HG03280 (cell line): ENCODE data around the gene EIF2S2.

Source experiments
- ATAC-seq: cut with Tn5 transposase; IDR thresholded peaks from one replicate; pipeline ENCODE4 v1.9.1; 2021; ENCODE audit warnings: mild to moderate bottlenecking, moderate library complexity; ENCODE audit not compliant: unreplicated experiment

Gene EIF2S2

DNA sequence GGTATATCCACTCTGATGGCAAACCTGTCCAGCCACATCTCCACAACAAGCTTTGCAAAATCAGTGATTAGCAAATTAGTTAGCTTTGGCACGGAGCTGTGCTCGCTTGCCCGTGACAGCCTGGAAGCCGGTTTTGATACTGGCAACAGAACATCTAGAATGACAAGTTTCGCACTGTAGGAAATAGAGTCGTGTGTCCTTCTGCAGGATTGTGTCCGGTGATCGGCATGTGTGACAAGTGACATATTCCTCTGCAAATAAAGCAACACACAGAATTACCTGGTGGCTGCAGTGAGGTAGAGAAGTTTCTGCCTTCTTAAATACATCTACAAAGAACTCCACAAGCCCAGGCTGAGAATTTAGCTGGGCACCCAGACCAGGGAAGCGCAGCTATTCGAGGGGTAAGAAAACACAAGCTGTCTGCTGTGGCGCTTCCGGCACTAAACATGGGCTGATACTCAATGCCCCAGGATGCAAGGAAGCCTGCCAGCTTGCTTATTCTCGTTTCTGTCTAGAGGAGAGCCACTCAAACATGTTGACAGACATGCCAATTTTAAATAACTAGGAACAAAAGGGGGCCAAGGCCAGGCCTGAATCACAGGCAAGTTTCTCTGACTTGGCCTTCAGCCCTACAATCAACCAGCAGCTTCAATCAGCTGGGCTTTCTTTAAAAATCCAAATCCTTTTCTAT lies 22.2 kb downstream of the EIF2S2 start:
- no peak for ATAC-seq

DNA sequence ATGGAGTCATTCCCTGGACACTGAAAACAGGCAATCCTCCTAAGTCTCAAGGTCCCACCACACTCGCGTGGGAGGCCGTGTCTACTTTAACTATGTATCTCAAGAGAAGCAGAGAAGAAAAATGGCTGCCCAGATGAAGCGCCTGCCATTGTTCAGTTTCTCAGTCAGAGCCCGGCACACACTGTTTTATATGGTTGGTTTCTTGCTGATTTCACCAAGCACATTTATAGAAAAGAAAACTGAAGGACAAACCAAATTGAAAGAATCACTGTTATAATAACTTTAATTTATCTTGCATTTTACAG lies 22.9 kb downstream of the EIF2S2 start:
- ATAC-seq = no peak

DNA sequence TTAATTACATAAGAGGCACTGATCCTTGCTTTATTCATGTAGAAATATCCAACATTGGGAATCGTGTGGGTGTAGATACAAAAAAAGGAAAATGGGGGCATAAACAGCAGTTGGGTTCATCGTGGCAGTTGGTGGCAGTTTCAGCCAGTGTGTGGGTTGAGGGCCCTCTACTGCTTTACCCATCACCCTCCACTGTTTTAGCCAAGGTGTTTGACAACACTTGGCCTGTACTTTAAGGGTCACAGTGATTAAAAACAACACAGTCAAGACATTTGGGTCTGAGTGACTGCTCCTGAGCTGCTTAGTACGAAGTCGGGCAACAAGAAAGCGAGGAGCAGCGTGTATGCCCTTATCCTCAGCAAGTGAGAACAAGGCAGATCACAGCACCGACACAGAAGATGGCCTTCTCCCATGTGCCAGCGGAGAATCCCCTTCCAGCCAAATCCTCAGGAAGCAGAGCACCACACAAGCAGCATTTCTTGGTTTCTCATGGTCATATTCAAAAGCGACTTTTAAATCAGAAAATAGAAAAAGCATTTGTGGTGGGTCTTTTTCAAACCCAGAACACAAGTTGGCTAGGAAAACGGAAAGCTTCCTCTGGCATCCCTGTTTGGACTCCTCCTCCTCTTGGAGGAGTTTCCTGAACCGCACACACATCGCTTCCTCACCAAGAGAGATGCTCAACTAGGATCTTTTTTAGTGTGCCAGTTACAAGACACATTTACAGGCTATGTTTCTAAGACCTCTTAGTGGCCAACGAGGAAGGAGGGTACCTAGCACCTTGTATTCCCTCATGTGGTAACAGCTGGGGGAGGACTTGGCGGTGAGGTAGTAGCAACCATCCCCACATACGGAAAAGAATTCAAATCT lies 23.5 kb downstream of the EIF2S2 start:
- ATAC-seq = no peak

GRCh38 chr20:34085544-34086040 lies 26.5 kb downstream of the EIF2S2 start:
- no peak for ATAC-seq

DNA sequence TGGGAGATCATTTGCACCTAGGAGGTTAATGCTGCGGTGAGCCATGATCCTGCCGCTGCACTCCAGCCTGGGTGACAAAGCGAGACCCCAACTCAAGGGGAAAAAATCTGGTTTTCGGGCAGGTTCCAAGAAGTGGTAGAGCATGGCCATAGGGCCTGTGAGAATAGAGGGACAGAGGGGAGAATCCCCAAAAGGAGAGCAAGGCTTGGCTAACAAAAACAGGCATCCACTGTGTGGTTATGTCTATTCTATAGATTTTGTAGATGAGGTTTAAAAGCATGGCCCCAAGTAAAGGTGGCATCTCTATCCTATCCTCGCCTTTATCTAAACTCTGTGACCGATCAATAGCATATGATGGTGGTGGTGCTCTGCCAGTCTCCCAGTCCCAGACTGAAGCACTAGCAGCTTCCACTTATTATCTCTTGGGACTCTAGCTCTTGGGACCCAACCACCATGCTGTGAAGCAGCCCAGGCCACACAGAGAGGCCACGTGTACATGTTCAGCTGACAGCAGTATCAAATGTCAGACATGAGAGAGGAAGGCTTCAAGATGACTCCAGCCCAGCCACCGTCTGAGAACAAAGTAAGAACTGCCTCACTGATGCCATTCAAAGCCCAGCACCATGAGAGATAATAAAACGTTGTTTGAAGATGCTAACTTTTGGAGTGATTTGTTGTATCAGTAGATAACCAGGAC lies 27.7 kb downstream of the EIF2S2 start:
- ATAC-seq = no peak

DNA sequence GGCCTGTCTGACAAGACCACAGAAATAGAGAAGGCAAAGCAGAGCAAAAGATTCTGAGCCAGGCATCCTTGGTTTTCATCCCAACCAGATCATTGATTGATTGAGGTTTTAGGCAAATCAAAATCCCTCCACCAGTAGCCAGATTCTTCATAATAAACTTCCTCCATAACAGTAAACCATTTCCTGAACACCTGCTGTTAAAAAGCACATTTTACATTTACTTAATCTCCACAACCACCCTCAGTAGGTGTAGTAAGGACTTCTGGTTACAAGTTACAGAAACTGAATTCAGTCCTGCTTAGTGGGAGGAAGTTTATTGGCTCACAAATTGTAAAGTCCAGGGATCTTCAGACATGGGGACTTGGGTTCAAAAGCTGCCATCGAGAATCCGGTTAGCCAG lies 28.3 kb downstream of the EIF2S2 start:
- ATAC-seq = no peak

DNA sequence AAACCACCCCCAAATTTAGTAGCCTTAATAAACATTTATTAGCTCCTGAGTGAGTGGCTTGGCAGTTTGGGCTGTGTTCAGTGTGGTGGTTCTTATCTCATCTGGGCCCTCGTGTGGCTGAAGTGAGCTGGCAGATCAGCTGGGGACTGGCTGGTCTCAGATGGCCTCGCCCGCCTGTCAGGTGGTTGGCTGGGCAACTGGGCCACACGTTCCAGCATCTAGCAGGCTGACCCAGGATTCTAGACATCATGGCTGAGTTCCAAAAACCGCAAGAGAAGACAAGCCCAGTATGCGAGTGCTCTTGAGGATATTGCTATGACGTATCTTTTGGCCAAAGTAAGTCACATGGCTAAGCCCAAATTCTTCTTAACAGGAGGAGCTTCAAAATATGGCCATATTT lies 28.9 kb downstream of the EIF2S2 start:
- ATAC-seq = no peak

GRCh38 chr20:34082232-34082887 lies 29.7 kb downstream of the EIF2S2 start:
- ATAC-seq = no peak

DNA sequence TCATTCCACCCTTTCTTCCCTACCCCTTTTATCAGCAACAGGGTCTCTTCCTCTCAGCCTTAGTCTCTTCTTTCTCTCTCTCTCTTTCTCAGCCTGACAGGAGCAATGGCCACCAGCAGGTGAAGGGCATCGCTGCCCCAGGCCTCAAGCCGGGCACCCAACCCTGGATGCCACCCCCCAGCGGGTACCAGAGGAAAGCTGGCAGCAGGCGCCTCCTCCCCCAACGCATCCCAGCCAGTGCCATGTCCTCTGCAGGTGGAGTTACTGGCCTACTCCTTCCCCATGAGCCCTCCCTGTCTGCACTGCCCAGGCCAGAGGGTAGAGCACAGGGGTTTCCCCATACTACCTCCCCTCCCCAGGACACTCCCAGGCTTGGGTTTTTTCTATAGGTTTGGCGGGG lies 32.2 kb downstream of the EIF2S2 start:
- ATAC-seq = no peak

DNA sequence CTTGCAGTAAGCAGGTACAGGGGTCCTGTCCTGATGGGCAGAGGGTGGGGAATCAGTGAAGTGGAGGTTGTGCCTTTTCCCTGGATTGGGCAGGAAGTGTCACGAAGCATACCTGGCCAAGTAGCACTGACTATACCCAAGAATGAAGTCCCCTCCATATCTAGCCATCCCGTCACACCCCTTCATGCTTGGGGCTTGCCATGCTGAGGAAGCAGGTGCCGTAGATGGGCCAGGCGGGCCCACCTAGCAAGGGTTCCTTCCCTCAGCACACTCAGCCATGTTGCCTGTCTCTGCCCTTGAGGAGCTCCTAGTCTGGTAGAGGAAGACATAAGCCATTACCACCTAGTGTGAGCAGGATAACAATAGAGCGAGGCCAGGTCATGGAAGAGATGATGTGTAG lies 33.5 kb downstream of the EIF2S2 start:
- no peak for ATAC-seq

DNA sequence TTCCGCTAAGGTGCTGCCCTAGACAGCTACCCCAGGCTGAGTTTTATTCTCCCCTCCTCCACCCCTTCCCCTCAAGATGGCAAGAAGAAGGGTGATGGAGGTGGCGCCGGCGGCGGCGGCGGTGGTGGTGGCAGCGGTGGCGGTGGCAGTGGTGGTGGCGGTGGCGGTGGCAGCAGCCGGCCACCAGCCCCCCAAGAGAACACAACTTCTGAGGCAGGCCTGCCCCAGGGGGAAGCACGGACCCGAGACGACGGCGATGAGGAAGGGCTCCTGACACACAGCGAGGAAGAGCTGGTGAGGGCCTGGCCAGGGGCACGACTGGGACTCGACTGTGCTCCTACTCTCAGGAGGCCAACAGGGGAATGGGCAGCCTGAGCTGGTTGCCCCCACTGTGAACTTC lies 35.1 kb downstream of the EIF2S2 start:
- ATAC-seq = no peak

- no peak for ATAC-seq
Observed at GRCh38 chr20:34075647-34076046, 36.4 kb downstream of the EIF2S2 start.

DNA sequence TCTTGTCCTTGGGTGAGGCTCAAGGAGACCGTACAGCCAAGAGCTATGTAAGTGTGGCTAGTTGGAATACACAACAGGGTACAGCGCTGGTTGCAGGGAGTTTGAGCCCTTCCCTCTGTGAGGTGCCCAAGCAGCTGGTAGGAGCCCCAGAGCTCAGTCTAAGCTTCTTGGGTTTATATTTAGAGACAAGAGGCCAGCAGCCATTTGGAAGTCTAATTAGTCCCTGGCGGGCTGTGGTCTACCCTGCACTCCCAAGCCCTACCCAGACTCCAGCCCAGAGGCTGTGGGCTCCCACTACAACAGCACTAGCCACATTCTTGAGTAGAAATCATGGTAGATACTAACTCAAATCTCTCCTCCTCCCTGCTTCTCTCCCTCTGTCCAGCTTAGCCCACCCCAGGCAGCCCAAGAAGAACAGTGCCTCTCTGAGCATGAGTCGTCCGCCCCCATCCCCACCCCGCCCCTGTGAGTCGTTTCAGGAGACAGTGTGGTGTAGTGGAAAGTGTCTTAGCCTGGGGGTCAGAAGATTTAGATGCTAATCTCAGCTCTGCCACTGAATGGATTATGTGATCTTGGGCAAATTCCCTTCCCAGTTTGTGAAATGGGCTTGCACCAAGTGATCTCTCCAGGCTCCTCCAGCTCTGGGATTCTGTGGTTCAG lies 37.8 kb downstream of the EIF2S2 start:
- no peak for ATAC-seq

DNA sequence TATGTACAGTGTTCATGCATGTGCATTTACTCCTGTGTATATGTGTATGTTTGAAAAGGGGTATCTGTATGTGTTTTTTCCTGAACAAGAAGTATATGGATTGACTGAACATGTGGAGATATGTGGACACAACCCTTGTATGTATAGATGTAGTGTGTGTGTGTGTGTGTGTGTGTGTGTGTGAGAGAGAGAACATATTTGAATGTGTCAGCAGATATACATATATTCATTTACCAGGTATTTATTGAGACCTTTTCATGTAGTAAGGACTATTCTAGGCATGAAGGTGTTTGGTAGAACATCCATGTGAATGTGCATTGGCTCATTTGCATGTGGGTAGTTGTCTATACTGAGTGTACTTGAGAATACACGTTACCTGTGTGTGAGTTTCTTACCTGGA lies 39.3 kb downstream of the EIF2S2 start:
- no peak for ATAC-seq

- ATAC-seq = no peak
Observed at GRCh38 chr20:34072076-34072475, 40.0 kb downstream of the EIF2S2 start.

DNA sequence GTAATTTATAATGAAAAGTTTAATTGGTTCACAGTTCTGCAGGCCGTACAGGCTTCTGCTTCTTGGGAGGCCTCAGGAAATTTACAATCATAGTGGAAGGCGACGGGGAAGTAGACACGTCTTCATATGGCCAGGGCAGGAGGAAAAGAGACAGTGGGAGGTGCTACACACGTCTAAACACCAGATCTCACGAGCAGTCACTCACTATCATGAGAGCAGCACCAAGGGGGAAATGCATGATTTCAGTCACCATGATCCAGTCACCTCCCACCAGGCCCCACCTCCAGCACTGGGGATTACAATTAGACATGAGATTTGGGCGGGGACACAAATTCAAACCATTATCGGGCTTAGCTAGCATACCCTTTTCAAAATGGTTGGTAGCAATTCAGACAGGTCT lies 41.2 kb downstream of the EIF2S2 start:
- ATAC-seq = no peak

DNA sequence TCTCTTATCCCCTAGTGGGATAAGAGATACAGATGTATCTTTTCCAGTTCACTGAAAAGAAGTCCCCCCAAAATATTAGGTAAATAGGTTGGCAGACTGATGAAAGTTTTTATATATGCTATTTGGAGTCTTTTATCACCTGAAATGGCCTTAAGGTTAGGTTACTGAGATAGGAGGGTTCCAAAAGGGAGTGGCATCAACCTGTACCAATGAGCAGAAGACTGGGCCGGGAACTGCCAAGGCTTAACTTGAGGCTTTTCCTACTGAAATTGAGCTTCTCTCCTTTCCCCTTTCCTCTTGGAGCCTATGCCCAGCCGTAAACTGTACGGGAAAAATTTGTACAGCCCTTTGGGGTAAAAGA lies 42.0 kb downstream of the EIF2S2 start:
- no peak for ATAC-seq

- ATAC-seq = peak; percentile 66
Observed at GRCh38 chr20:34069341-34070078, 42.5 kb downstream of the EIF2S2 start.

DNA sequence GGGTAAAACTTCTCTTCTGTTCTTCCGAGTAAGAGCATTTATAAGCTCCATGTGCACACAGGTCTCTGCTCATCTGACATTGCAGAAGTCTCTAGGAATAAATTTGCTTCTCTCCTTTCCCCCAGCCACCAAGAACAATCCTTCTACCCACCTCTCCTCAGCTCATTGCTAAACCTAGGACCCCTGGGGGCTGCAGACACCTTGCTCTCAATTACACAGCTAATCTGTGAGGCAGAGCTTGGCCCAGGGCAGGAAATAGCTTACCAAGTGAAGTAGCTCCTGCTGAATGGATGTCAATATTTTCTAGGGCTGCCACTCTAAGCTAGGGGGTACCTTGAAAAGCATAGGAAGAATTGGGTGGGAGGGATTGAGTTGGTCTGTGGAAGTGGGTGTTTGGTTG lies 44.0 kb downstream of the EIF2S2 start:
- ATAC-seq = no peak

- no peak for ATAC-seq
Observed at GRCh38 chr20:34066476-34067090, 45.5 kb downstream of the EIF2S2 start.
